SIG-M5 (cell line): ENCODE results near the gene ILF3.

Source experiments
- DNase-seq: peaks from one replicate; lab custom pipeline; 2025; lab: John Stamatoyannopoulos, UW

The ILF3 gene

GRCh38 chr19:10653732-10654609, at the start of gene ILF3:
TSS of gene ILF3 (plus strand) at chr19:10654346. CDS start at chr19:10670606, 16,260 bp downstream.
- DNase-seq, result peak; percentile 97

GRCh38 chr19:10604460-10604980, 49.6 kb upstream of the ILF3 start:
- DNase-seq, result no peak

- DNase-seq, result no peak
These were observed 42.2 kb upstream of the ILF3 start for GRCh38 chr19:10611907-10612306.

GRCh38 chr19:10612499-10613119, 41.5 kb upstream of the ILF3 start:
- DNase-seq, result no peak

DNA sequence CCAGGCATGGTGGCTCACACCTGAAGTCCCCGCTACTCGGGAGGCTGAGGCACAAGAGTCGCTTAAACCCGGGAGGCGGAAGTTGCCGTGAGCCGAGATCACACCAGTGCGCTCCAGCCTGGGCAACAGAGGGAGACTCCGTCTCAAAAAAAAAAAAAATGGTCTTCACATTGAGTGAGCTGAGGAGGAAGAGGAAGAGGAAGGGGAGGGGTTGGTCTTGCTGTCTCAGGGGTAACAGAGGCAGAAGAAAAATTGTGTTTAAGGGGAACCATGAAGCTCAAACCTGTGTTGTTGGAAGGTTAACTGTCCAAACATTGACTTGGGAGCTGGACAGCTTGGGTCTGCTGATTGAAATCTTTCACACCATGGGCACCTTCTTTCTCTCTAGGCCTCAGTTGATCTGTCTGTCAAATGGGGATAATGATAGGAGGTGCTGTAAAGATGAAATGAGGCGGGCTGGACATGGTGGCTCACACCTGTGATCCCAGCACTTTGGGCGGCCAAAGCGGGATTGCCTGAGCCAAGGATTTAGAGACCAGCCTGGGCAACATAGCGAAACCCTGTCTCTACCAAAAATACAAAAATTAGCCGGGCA, 38.6 kb upstream of the ILF3 start:
- no peak for DNase-seq

- no peak for DNase-seq
These were observed 36.6 kb upstream of the ILF3 start for GRCh38 chr19:10617409-10618121.

DNA sequence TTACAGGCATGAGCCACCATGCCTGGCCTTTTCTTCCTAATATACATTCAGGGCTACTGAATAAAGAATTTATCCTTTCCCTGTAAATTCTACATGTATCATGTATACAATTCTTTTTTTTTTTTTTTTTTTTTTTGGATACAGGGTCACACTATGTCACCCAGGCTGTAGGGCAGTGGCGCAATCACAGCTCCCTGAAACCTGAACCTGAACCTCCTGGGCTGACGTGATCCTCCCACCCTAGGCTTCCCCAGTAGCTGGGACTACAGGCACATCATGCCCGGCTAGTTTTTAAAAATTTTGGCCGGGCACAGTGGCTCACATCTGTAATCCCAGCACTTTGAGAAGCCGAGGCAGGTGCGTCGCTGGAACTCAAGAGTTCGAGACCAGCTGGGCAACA, 35.3 kb upstream of the ILF3 start:
- no peak for DNase-seq

GRCh38 chr19:10620786-10621185, 33.4 kb upstream of the ILF3 start:
- DNase-seq, result no peak

DNA sequence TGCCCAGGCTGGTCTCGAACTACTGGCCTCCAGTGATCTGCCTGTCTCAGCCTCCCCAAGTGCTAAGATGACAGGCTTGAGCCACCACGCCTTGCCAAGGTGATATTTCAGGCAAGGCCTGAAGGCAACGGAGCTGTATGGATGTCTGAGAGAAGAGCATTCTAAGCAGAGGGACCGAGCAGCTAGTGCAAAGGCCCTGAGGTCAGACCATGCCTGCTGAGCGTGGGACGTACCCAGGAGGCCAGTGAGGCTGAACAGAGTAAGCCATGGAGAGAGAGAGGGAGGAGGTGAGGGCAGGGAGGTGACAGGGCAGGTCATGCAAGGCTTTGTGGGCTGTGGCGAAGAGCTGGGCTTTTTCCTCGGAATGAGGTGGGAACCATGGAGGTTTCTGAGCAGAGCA, 32.2 kb upstream of the ILF3 start:
- DNase-seq, result no peak

DNA sequence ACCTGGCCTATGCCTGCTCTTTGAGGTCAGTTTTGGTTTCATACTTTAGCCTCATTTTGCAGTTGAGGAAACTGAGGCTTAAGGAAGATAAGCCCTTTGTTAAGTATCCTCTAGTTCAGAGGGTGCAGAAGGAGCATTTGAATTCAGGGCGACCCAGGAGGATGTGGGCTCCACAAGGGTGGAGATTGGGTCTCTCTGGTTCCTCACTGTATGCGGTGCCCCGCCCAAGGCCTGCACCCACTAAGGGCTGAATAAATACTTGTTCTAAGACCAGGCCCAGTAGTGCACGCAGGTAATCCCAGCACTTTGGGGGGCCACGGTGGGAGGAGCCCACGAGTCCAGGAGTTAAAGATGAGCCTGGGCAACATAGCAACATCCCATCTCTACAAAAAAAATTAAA, 29.6 kb upstream of the ILF3 start:
- no peak for DNase-seq

DNA sequence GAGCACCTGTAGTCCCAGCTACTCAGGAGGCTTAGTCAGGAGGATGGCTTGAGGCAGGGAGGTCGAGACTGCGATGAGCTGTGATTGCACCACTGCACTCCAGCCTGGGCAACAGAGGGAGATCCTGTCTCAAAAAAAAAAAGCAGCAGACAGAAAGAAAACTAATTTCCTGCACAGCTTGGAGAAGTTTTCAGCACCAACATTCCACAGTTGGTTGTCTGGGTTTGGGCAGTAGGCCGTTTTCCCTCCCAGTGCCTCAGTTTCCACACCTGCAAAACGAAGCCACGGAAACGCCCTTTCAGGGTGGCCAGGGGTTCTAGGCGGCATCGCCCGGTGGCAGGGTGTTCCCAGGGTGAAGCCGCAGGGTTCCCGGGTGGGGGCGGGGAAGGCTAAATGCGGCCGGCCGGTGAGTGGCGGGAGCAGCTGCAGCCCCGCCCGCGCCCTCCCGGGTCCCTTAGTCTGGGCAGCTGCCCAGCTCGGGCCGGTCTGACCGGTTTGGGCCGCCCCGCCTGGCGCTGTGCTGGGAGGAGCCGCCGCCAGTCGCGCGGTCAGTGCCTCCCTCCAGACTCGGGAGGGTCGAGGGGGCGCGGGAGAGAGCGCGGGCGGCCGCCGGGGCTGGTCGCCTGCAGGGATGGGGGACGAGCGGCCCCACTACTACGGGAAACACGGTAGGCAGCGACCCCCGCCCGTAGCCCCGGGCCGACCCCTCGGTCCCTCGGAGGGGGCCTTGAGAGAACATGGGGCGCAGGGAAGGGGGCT, 29.0 kb upstream of the ILF3 start, which contains the start of gene SLC44A2:
SLC44A2 (plus strand) TSS at position 551 of the 759 bp plus-strand sequence; CDS start at position 632, 81 bp downstream.
- DNase-seq, result no peak

DNA sequence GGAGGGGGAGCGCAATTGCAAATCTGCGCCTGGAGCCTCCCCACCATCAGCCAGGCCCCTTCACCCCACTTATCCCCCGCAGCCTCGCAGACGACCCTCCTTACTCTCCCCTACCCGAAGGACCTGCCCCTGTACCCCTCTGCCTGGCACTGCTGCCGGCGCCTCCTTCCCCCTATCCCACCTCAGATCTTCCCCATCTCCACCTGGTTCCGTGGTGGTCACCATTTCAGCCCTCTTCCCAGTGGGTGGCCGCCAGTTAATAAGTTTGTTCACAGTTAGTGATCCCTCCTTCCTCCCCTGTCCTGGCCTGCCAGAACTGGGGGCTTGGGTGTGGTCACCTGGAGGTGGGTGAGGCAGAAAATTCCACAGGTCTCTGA, 28.4 kb upstream of the ILF3 start:
- DNase-seq, result no peak

DNA sequence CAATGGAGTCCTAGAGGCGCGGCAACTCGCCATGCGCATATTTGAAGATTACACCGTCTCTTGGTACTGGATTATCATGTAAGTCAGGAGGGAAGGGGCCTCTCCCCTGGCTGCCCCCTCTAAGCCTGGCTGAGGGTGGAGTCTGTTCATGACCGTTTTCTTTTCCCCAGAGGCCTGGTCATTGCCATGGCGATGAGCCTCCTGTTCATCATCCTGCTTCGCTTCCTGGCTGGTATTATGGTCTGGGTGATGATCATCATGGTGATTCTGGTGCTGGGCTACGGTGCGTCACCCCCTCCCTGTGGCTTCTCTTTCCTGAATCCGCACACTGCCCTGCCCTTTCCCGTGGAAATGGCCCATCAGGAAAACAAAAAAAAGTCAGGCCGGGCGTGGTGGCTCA, 22.3 kb upstream of the ILF3 start:
- DNase-seq, result no peak

DNA sequence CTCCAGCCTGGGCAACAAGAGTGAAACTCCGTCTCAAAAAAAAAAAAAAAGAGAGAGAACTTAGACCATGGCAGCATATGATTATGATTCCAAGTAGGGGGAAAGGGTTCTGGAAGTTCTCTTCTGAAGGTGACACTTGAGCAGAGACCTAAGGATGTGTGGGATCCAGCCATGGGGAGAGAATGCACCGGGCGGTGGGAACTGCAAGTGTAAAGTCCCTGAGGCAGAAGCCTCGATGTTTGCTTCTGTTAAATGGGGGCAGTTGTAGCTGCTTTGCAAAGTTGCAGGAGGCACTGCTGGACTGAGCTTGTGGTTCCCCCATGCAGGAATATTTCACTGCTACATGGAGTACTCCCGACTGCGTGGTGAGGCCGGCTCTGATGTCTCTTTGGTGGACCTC, 19.7 kb upstream of the ILF3 start:
- no peak for DNase-seq

DNA sequence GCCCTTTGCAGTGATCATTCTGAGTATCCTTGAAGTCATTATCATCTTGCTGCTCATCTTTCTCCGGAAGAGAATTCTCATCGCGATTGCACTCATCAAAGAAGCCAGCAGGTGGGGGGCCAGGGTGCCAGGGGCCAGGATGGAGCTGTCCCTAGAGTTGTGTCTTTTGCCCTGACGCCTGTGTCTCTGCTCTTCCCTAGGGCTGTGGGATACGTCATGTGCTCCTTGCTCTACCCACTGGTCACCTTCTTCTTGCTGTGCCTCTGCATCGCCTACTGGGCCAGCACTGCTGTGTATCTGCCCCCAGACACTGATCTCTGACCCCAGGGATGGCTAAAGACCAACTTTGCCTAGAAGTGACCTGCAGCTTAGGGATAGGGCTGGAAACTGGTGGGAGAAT, 19.2 kb upstream of the ILF3 start:
- DNase-seq, result no peak

- no peak for DNase-seq
These were observed 17.7 kb upstream of the ILF3 start for GRCh38 chr19:10636304-10636972.

GRCh38 chr19:10637894-10638293, 16.3 kb upstream of the ILF3 start:
- DNase-seq, result no peak

DNA sequence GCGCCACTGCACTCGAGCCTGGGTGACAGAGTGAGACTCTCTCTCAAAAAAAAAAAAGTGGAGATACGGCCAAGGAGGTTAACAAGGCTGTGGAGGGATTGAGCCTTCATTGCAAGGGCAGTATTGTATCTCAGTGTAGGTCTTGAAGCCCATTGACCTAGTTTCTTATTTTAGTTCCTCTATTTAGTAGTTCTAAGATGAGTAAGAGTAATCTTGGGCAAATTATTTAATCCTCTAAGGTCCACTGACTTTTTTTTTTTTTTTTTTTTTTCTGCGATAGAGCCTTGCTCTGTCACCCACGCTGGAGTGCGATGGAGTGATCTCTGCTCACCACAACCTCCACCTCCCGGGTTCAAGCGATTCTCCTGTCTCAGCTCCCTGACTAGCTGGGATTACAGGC, 14.3 kb upstream of the ILF3 start:
- no peak for DNase-seq

DNA sequence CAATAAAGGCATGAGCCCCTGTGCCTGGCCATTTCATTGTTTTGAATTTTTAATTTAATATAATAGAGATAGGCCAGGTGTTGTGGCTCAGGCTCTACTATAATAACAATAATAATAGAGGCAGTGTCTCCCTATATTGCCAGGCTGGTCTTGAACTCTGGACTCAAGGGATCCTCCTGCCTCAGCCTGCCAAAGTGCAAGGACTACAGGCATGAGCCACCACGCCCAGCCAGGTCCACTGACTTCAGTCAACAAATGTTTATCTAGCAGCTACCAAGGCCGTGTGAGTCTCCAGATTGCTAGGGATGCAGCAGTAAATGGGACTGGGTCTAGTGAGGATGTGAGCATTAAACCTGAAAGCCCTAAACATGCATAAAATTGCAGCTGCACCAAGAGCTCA, 13.8 kb upstream of the ILF3 start:
- no peak for DNase-seq

GRCh38 chr19:10641248-10641647, 12.9 kb upstream of the ILF3 start:
- DNase-seq, result no peak
